K562 (cell line): Measurements from ENCODE around the gene DCST1. TPM values are rescaled to one million over a fixed set of nuclear protein-coding genes. Genes with fewer than 3 reads are reported as not detected.

Experiments
- ARNT ChIP-seq, 2 experiments: fragments of 450-650 bp; IDR thresholded peaks; 2 replicates each; pipeline ENCODE4 v1.6.1; 2016; ENCODE audit warnings: mild to moderate bottlenecking in 1 of 2
- CBFA2T2 ChIP-seq: fragments of 450-650 bp; conservative IDR thresholded peaks from 2 replicates; pipeline ENCODE4 v1.6.1; 2017; ENCODE audit warnings: mild to moderate bottlenecking
- CSDE1 ChIP-seq, 2 experiments: fragments of 450-650 bp; IDR thresholded peaks; 2 replicates each; pipeline ENCODE4 v1.6.1; 2016; ENCODE audit warnings: mild to moderate bottlenecking in 1 of 2
- EHMT2 ChIP-seq: fragments of 450-650 bp; IDR thresholded peaks from 2 replicates; pipeline ENCODE4 v1.6.1; 2018; ENCODE audit warnings: antibody characterized with exemption
- GTF2B ChIP-seq: IDR thresholded peaks from 2 replicates; pipeline ENCODE4 v1.6.1; 2011; ENCODE audit not compliant: insufficient read length; ENCODE audit errors: extremely low read depth
- GTF2E2 ChIP-seq: fragments of 200-800 bp; sonication (Bioruptor generic); IDR thresholded peaks from 2 replicates; pipeline ENCODE4 v1.6.1; 2016; ENCODE audit warnings: missing genetic modification characterization, missing compliant biosample characterization
- MEIS2 ChIP-seq: fragments of 450-650 bp; IDR thresholded peaks from 2 replicates; pipeline ENCODE4 v1.6.1; 2014; ENCODE audit warnings: mild to moderate bottlenecking; ENCODE audit not compliant: partially characterized antibody
- MYBL2 ChIP-seq, 2 experiments: fragments of 450-650 bp in 1 of 2; sonication (generic) in 1 of 2; formaldehyde crosslinking in 1 of 2; IDR thresholded peaks; 2 replicates each; pipeline versions ENCODE4 v1.6.1 to v1.8.1; 2017 to 2022; ENCODE audit warnings: borderline replicate concordance in 1 of 2, inconsistent platforms in 1 of 2, low read depth in 1 of 2, mild to moderate bottlenecking in 1 of 2, missing genetic modification reagents in 1 of 2, moderate library complexity in 1 of 2
- NFRKB ChIP-seq: fragments of 450-650 bp; IDR thresholded peaks from 2 replicates; pipeline ENCODE4 v1.6.1; 2016; ENCODE audit warnings: low read depth
- TBL1XR1 ChIP-seq, 2 experiments: IDR thresholded peaks; 2 replicates each; pipeline ENCODE4 v1.6.1; 2012; ENCODE audit warnings: improper control_type of control experiment in 2 of 2, low read length in 2 of 2, mild to moderate bottlenecking in 1 of 2
- WHSC1 ChIP-seq: IDR thresholded peaks from one replicate; pipeline ENCODE4 v1.6.1; 2012; ENCODE audit warnings: low read length, control low read depth, inconsistent platforms
- ZNF197 ChIP-seq: fragments of 200-800 bp; sonication (Bioruptor generic); IDR thresholded peaks from 2 replicates; pipeline ENCODE4 v1.6.1; 2016; ENCODE audit warnings: low read depth, missing genetic modification characterization, missing compliant biosample characterization
- ZNF318 ChIP-seq, 2 experiments: fragments of 450-650 bp; IDR thresholded peaks; 2 replicates each; pipeline ENCODE4 v1.6.1; 2016; ENCODE audit warnings: mild to moderate bottlenecking in 2 of 2, borderline replicate concordance in 1 of 2, low read depth in 1 of 2, moderate library complexity in 1 of 2
- polyA plus RNA-seq, 8 experiments: library from polyadenylated mRNA; depleted of rRNA in 4 of 8; stranded (reverse) in 5 of 8; unstranded in 3 of 8; fragments of >200 nt; fragmentation: Nextera tagmentation in 2 of 8; fragmentation: Illumina TruSeq in 1 of 8; extraction: Ambion mirVana in 2 of 8; extraction: Trizol in 1 of 8; gene quantifications; 2 replicates each; pipeline versions ENCODE4 v1.2.1 to v1.2.3, GENCODE V29; 2011 to 2014; ENCODE audit warnings: inconsistent platforms in 1 of 8, missing spikeins in 1 of 8
- total RNA-seq, 7 experiments: library from RNA; depleted of rRNA in 6 of 7; stranded (reverse); fragments of >200 nt in 6 of 7; fragmentation: Illumina TruSeq in 2 of 7; extraction: Trizol in 2 of 7; gene quantifications; 2 replicates each; pipeline versions ENCODE4 v1.2.1 to v1.2.3, GENCODE V29; 2011 to 2021; ENCODE audit warnings: low replicate concordance in 1 of 7
- TF ChIP-seq, protein P1 (sequence below): sonication (generic); formaldehyde crosslinking; IDR thresholded peaks from 2 replicates; pipeline ENCODE4 v1.8.1; 2023; ENCODE audit warnings: mild to moderate bottlenecking, missing genetic modification reagents
- TF ChIP-seq, protein P2 (sequence below): fragments of 250-450 bp; sonication (Bioruptor Pico); IDR thresholded peaks from 2 replicates; pipeline ENCODE4 v1.5.0; 2021

The DCST1 gene
- total and polyA plus RNA-seq, 9 of the 15 experiments (the other 6 are each of a cell fraction or from before 2014, with no cell fraction given): not detected

GRCh38 chr1:155083865-155084721 lies 50.5 kb downstream of the DCST1 start (continued):
- TF ChIP-seq ZNF318 (IDR thresholded peaks at IDR 0.05; ENCODE audit: borderline replicate concordance in 1 of 2, low read depth in 1 of 2) (no peak), EHMT2 (no peak), GTF2E2 (no peak), TBL1XR1 (IDR thresholded peaks at IDR 0.05; ENCODE audit: low read length in 2 of 2) (no peak), GTF2B (no peak), MYBL2 (IDR thresholded peaks at IDR 0.05; ENCODE audit: low read depth) (no peak), MYBL2 (CRISPR knock-in tag; IDR thresholded peaks at IDR 0.05; ENCODE audit: borderline replicate concordance) (no peak), CBFA2T2 (no peak), MEIS2 (no peak), NFRKB (no peak), ARNT (IDR thresholded peaks at IDR 0.05) (no peak), ZNF197 (no peak), WHSC1 (no peak), CSDE1 (IDR thresholded peaks at IDR 0.05) (no peak)
- TF ChIP-seq, protein P1, sequence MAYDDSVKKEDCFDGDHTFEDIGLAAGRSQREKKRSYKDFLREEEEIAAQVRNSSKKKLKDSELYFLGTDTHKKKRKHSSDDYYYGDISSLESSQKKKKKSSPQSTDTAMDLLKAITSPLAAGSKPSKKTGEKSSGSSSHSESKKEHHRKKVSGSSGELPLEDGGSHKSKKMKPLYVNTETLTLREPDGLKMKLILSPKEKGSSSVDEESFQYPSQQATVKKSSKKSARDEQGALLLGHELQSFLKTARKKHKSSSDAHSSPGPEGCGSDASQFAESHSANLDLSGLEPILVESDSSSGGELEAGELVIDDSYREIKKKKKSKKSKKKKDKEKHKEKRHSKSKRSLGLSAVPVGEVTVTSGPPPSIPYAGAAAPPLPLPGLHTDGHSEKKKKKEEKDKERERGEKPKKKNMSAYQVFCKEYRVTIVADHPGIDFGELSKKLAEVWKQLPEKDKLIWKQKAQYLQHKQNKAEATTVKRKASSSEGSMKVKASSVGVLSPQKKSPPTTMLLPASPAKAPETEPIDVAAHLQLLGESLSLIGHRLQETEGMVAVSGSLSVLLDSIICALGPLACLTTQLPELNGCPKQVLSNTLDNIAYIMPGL (CRISPR knock-in tag): no peak
- TF ChIP-seq, protein P2, sequence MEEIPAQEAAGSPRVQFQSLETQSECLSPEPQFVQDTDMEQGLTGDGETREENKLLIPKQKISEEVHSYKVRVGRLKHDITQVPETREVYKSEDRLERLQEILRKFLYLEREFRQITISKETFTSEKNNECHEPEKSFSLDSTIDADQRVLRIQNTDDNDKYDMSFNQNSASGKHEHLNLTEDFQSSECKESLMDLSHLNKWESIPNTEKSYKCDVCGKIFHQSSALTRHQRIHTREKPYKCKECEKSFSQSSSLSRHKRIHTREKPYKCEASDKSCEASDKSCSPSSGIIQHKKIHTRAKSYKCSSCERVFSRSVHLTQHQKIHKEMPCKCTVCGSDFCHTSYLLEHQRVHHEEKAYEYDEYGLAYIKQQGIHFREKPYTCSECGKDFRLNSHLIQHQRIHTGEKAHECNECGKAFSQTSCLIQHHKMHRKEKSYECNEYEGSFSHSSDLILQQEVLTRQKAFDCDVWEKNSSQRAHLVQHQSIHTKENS (CRISPR knock-in tag): no peak
